GM18868 (cell line): ENCODE data around the gene TRIM66.

Experiments
- ATAC-seq: cut with Tn5 transposase; IDR thresholded peaks from one replicate; pipeline ENCODE4 v1.9.1; 2021; ENCODE audit warnings: mild to moderate bottlenecking, moderate library complexity; ENCODE audit not compliant: unreplicated experiment

TRIM66 gene

GRCh38 chr11:8658321-8659057 lies 24.0 kb downstream of the TRIM66 start:
- no peak for ATAC-seq

GRCh38 chr11:8656291-8656690 lies 26.2 kb downstream of the TRIM66 start:
- ATAC-seq, result no peak

GRCh38 chr11:8654503-8654902 lies 28.0 kb downstream of the TRIM66 start:
- ATAC-seq, result no peak

- ATAC-seq, result no peak
Measured at GRCh38 chr11:8652140-8652539, 30.3 kb downstream of the TRIM66 start.

- ATAC-seq, result no peak
Measured at GRCh38 chr11:8650401-8650990, 32.0 kb downstream of the TRIM66 start.

- no peak for ATAC-seq
Measured at GRCh38 chr11:8649361-8649760, 33.1 kb downstream of the TRIM66 start.

- ATAC-seq, result no peak
Measured at GRCh38 chr11:8646873-8647272, 35.6 kb downstream of the TRIM66 start.

- no peak for ATAC-seq
Measured at GRCh38 chr11:8642196-8642841, 40.1 kb downstream of the TRIM66 start.

GRCh38 chr11:8641332-8641731 lies 41.1 kb downstream of the TRIM66 start:
- ATAC-seq, result no peak

GRCh38 chr11:8640267-8640906 lies 42.1 kb downstream of the TRIM66 start:
- ATAC-seq, result no peak

GRCh38 chr11:8639655-8640054 lies 42.8 kb downstream of the TRIM66 start:
- ATAC-seq, result no peak

- no peak for ATAC-seq
Measured at GRCh38 chr11:8638300-8638699, 44.2 kb downstream of the TRIM66 start.

- ATAC-seq, result no peak
Measured at GRCh38 chr11:8636127-8636526, 46.3 kb downstream of the TRIM66 start.

- ATAC-seq, result no peak
Measured at GRCh38 chr11:8634498-8634897, 48.0 kb downstream of the TRIM66 start.

- ATAC-seq, result no peak
Measured at GRCh38 chr11:8631395-8632118, 50.9 kb downstream of the TRIM66 start.

GRCh38 chr11:8624698-8625097 lies 57.8 kb downstream of the TRIM66 start:
- no peak for ATAC-seq

GRCh38 chr11:8621147-8621546 lies 61.3 kb downstream of the TRIM66 start:
- no peak for ATAC-seq

- ATAC-seq, result no peak
Measured at GRCh38 chr11:8617063-8617462, 65.4 kb downstream of the TRIM66 start.

GRCh38 chr11:8615291-8616032 lies 67.0 kb downstream of the TRIM66 start:
- no peak for ATAC-seq

GRCh38 chr11:8614497-8614896 lies 68.0 kb downstream of the TRIM66 start:
- no peak for ATAC-seq
